Measurements from ENCODE around the gene CHCHD3. TPM values are rescaled to one million over a fixed set of nuclear protein-coding genes. Genes with fewer than 3 reads are reported as not detected.

CHCHD3 gene
- total RNA-seq, 4 donors from 2014 or later = 66.0 to 79.1 (median 70.0) TPM

- DNase-seq = no peak
- H3K4me3 ChIP-seq (replicated peaks in 1 of 3) = no peak overlapping the region
- WGBS, 2 donors = 94 to 97% methylated on average over 3 of the region's 3 CpGs
- no peaks in the 10 kb centered on the region for H3K27me3 ChIP-seq
- H3K36me3 ChIP-seq = no peaks in the 10 kb centered on the region
- intact Hi-C loops (cut with DNase I) = no loop called here
- H3K27ac ChIP-seq = no peak overlapping the region
- TF ChIP-seq POLR2A (IDR thresholded peaks at IDR 0.05) (no peak), CTCF (IDR thresholded peaks at IDR 0.05) (no peak)
- no peaks in the 10 kb centered on the region for H3K9me3 ChIP-seq
- no peaks in the 10 kb centered on the region for H3K4me1 ChIP-seq
Observed at GRCh38 chr7:132944774-132945173, 137.1 kb downstream of the CHCHD3 start.

GRCh38 chr7:132943645-132944044 is 138.2 kb downstream of the CHCHD3 start:
- Histone ChIP-seq H3K4me3 (replicated peaks in 1 of 3) (no peak overlapping the region), H3K27me3 (no peaks in the 10 kb centered on the region), H3K27ac (no peak overlapping the region), H3K4me1 (no peaks in the 10 kb centered on the region), H3K36me3 (no peaks in the 10 kb centered on the region), H3K9me3 (no peaks in the 10 kb centered on the region)
- intact Hi-C loops (cut with DNase I) = no loop called here
- TF ChIP-seq CTCF (IDR thresholded peaks at IDR 0.05) (no peak), POLR2A (IDR thresholded peaks at IDR 0.05) (no peak)
- DNase-seq = no peak
- 93 to 96% methylated on average over 1 of the region's 1 CpG for WGBS, 2 donors

- intact Hi-C loops (cut with DNase I) = no loop called here
- no peak for DNase-seq
- Histone ChIP-seq H3K4me1 (no peaks in the 10 kb centered on the region), H3K36me3 (no peaks in the 10 kb centered on the region), H3K27me3 (no peaks in the 10 kb centered on the region), H3K4me3 (replicated peaks in 1 of 3) (no peak overlapping the region), H3K9me3 (no peaks in the 10 kb centered on the region), H3K27ac (no peak overlapping the region)
- TF ChIP-seq POLR2A (IDR thresholded peaks at IDR 0.05) (no peak), CTCF (IDR thresholded peaks at IDR 0.05) (no peak)
- 89 to 98% methylated on average over 1 of the region's 1 CpG for WGBS, 2 donors
Observed at GRCh38 chr7:132942701-132943100, 139.2 kb downstream of the CHCHD3 start.

- Histone ChIP-seq H3K4me1 (no peaks in the 10 kb centered on the region), H3K27me3 (no peaks in the 10 kb centered on the region), H3K36me3 (no peaks in the 10 kb centered on the region), H3K4me3 (replicated peaks in 1 of 3) (no peak overlapping the region), H3K27ac (no peak overlapping the region), H3K9me3 (no peaks in the 10 kb centered on the region)
- intact Hi-C loops (cut with DNase I) = no loop called here
- TF ChIP-seq POLR2A (IDR thresholded peaks at IDR 0.05) (no peak), CTCF (IDR thresholded peaks at IDR 0.05) (no peak)
- 94 to 95% methylated on average over 4 of the region's 4 CpGs for WGBS, 2 donors
- no peak for DNase-seq
Observed at GRCh38 chr7:132941905-132942304, 140.0 kb downstream of the CHCHD3 start.

GRCh38 chr7:132941428-132941827 is 140.5 kb downstream of the CHCHD3 start:
- no peak overlapping the region for H3K27ac ChIP-seq
- TF ChIP-seq CTCF (IDR thresholded peaks at IDR 0.05) (no peak), POLR2A (IDR thresholded peaks at IDR 0.05) (no peak)
- DNase-seq = no peak
- 86 to 93% methylated on average over 4 of the region's 4 CpGs for WGBS, 2 donors
- intact Hi-C loops (cut with DNase I) = no loop called here
- H3K36me3 ChIP-seq = no peaks in the 10 kb centered on the region
- no peaks in the 10 kb centered on the region for H3K27me3 ChIP-seq
- H3K4me1 ChIP-seq = peaks cover 0 to 4% of the 10 kb centered on the region in 2 donors
- no peak overlapping the region for H3K4me3 ChIP-seq (replicated peaks in 1 of 3)
- no peaks in the 10 kb centered on the region for H3K9me3 ChIP-seq

Data from thyroid gland (tissue), 4 donors.